ENCODE data around the gene TEPSIN.

TEPSIN gene

GRCh38 chr17:81197831-81198490, 40.9 kb downstream of the TEPSIN start:
- no peak for DNase-seq (ENCODE audit: low spot score)

GRCh38 chr17:81197409-81197795, 41.5 kb downstream of the TEPSIN start:
- DNase-seq (ENCODE audit: low spot score) = no peak

- no peak for DNase-seq (ENCODE audit: low spot score)
These were observed 42.1 kb downstream of the TEPSIN start for GRCh38 chr17:81196505-81197408.

- no peak for DNase-seq (ENCODE audit: low spot score)
These were observed 42.8 kb downstream of the TEPSIN start for GRCh38 chr17:81195941-81196495.

GRCh38 chr17:81194941-81195901, 43.6 kb downstream of the TEPSIN start:
- DNase-seq (ENCODE audit: low spot score) = no peak

GRCh38 chr17:81194225-81194760, 44.6 kb downstream of the TEPSIN start:
- DNase-seq (ENCODE audit: low spot score) = no peak

- DNase-seq (ENCODE audit: low spot score) = no peak
These were observed 45.2 kb downstream of the TEPSIN start for GRCh38 chr17:81193470-81194224.

- no peak for DNase-seq (ENCODE audit: low spot score)
These were observed 45.8 kb downstream of the TEPSIN start for GRCh38 chr17:81193051-81193410.

GRCh38 chr17:81192386-81193050, 46.3 kb downstream of the TEPSIN start:
- DNase-seq (ENCODE audit: low spot score) = no peak

GRCh38 chr17:81191646-81192045, 47.2 kb downstream of the TEPSIN start:
- DNase-seq (ENCODE audit: low spot score) = no peak

- no peak for DNase-seq (ENCODE audit: low spot score)
These were observed 47.7 kb downstream of the TEPSIN start for GRCh38 chr17:81191116-81191515.

- DNase-seq (ENCODE audit: low spot score) = no peak
These were observed 48.3 kb downstream of the TEPSIN start for GRCh38 chr17:81190591-81190990.

- DNase-seq (ENCODE audit: low spot score) = peak; percentile 25
These were observed 49.0 kb downstream of the TEPSIN start for GRCh38 chr17:81189670-81190530.

- DNase-seq (ENCODE audit: low spot score) = no peak
These were observed 49.8 kb downstream of the TEPSIN start for GRCh38 chr17:81189016-81189415.

GRCh38 chr17:81188491-81188840, 50.4 kb downstream of the TEPSIN start:
- DNase-seq (ENCODE audit: low spot score) = no peak

- no peak for DNase-seq (ENCODE audit: low spot score)
These were observed 51.0 kb downstream of the TEPSIN start for GRCh38 chr17:81187586-81188490.

- no peak for DNase-seq (ENCODE audit: low spot score)
These were observed 51.7 kb downstream of the TEPSIN start for GRCh38 chr17:81187120-81187519.

GRCh38 chr17:81186203-81186602, 52.7 kb downstream of the TEPSIN start:
- no peak for DNase-seq (ENCODE audit: low spot score)
